ENCODE measurements around the gene HS6ST1.

- TF ChIP-seq CTCF (IDR thresholded peaks at IDR 0.05): no peak
- no peak for TF ChIP-seq EP300 (IDR thresholded peaks at IDR 0.05; ENCODE audit: low read depth)
Measured at GRCh38 chr2:128320192-128320905, 1.7 kb upstream of the HS6ST1 start.
